Stimulated activated CD8-positive, alpha-beta memory T cell treated with anti-CD3 and anti-CD28 coated beads, Interleukin-15, amount 100 ng/mL, for 4 hours (primary cell): Measurements from ENCODE around the gene SST.
A peak's percentile ranks its signal among the peaks of the same experiment; 100 is the strongest.

ENCODE experiments used
- DNase-seq, 2 donors: peaks; one replicate each; pipeline ENCODE4 v3.0.0-alpha.2; 2020; ENCODE audit warnings: low read depth in 2 of 2

SST gene

GRCh38 chr3:187669675-187670504 is at the start of gene SST:
Gene SST, minus strand, starts transcription at chr3:187670394. Its CDS starts 103 bp downstream, at chr3:187670291.
- DNase-seq = no peak

GRCh38 chr3:187719628-187720336 is 49.6 kb upstream of the SST start:
- no peak for DNase-seq

- no peak for DNase-seq
Observed at GRCh38 chr3:187718802-187719201, 48.6 kb upstream of the SST start.

- no peak for DNase-seq
Observed at GRCh38 chr3:187717572-187717971, 47.4 kb upstream of the SST start.

GRCh38 chr3:187714404-187714979 is 44.3 kb upstream of the SST start:
- DNase-seq = peak; percentile 17 to 37

GRCh38 chr3:187713504-187713903 is 43.3 kb upstream of the SST start:
- DNase-seq = no peak

GRCh38 chr3:187709155-187709554 is 39.0 kb upstream of the SST start:
- DNase-seq = no peak

GRCh38 chr3:187708696-187709095 is 38.5 kb upstream of the SST start:
- no peak for DNase-seq

GRCh38 chr3:187706971-187707370 is 36.8 kb upstream of the SST start:
- no peak for DNase-seq

- no peak for DNase-seq
Observed at GRCh38 chr3:187705164-187705563, 35.0 kb upstream of the SST start.

GRCh38 chr3:187702507-187703033 is 32.4 kb upstream of the SST start, which contains the start of gene RTP2:
Gene RTP2, minus strand, starts transcription at chr3:187702557. Its CDS starts 429 bp downstream, at chr3:187702128.
- DNase-seq = no peak

- no peak for DNase-seq
Observed at GRCh38 chr3:187700249-187700648, 30.1 kb upstream of the SST start.

- no peak for DNase-seq
Observed at GRCh38 chr3:187698499-187699399, 28.6 kb upstream of the SST start.

- DNase-seq = no peak
Observed at GRCh38 chr3:187696021-187696420, 25.8 kb upstream of the SST start.

GRCh38 chr3:187695449-187695848 is 25.3 kb upstream of the SST start:
- no peak for DNase-seq

GRCh38 chr3:187694801-187695200 is 24.6 kb upstream of the SST start:
- DNase-seq = no peak

- DNase-seq = no peak
Observed at GRCh38 chr3:187693431-187693830, 23.2 kb upstream of the SST start.

GRCh38 chr3:187689984-187690383 is 19.8 kb upstream of the SST start:
- DNase-seq = no peak

GRCh38 chr3:187686621-187687273 is 16.6 kb upstream of the SST start:
- no peak for DNase-seq

- no peak for DNase-seq
Observed at GRCh38 chr3:187685948-187686347, 15.8 kb upstream of the SST start.

GRCh38 chr3:187684880-187685279 is 14.7 kb upstream of the SST start:
- no peak for DNase-seq
